Caco-2 (cell line): ENCODE results near the gene CAPN11. TPM values are rescaled to one million over a fixed set of nuclear protein-coding genes. Genes with fewer than 3 reads are reported as not detected.
A peak's percentile ranks its signal among the peaks of the same experiment; 100 is the strongest.

Experiments
- BruUV-seq: library from RNA; stranded (reverse); fragments of 400-500 nt; replicated peaks from 2 replicates; lab custom pipeline; 2021; lab: Mats Ljungman, UMichigan
- CTCF ChIA-PET: fragments of 300-600 bp; sonication (Branson Sonifier 250); formaldehyde crosslinking; loops from one replicate; lab custom pipeline; 2022; ENCODE audit warnings: antibody characterized with exemption; lab: Charles Lee
- POLR2A ChIA-PET: fragments of 300-600 bp; sonication (Branson Sonifier 250); formaldehyde crosslinking; loops from one replicate; lab custom pipeline; 2022; ENCODE audit warnings: antibody characterized with exemption; lab: Charles Lee
- DNase-seq, 2 experiments: peaks; one replicate each; pipeline versions ENCODE4 v3.0.0 to v3.0.0-alpha.2; 2020 to 2022
- H3K27me3 ChIP-seq: replicated peaks from 2 replicates; pipeline ENCODE4 v1.6.0; 2011; ENCODE audit warnings: low read length; ENCODE audit not compliant: control insufficient read depth, insufficient read depth
- H3K36me3 ChIP-seq: 2 replicates; pipeline ENCODE4 v1.5.1; 2011; ENCODE audit warnings: low read length; ENCODE audit not compliant: control insufficient read depth, insufficient read depth
- H3K4me1 ChIP-seq: fragments of 250-450 bp; sonication (Bioruptor Pico); 2 replicates; pipeline ENCODE4 v1.5.1; 2020; ENCODE audit warnings: mild to moderate bottlenecking
- H3K4me3 ChIP-seq: 2 replicates; pipeline ENCODE4 v1.5.1; 2011; ENCODE audit warnings: low read depth, mild to moderate bottlenecking, control low read depth, low read length
- H3K9me3 ChIP-seq: fragments of 250-450 bp; sonication (Bioruptor Pico); 2 replicates; pipeline ENCODE4 v1.5.1; 2020; ENCODE audit warnings: mild to moderate bottlenecking, moderate library complexity
- H3K27ac Mint-ChIP-seq: one replicate; pipeline ENCODE4 v1.8.0; 2022; ENCODE audit warnings: mixed read lengths; ENCODE audit not compliant: unreplicated experiment
- H3K27me3 Mint-ChIP-seq: one replicate; pipeline ENCODE4 v1.8.0; 2022; ENCODE audit warnings: mixed read lengths; ENCODE audit not compliant: insufficient read depth, unreplicated experiment
- H3K36me3 Mint-ChIP-seq: one replicate; pipeline ENCODE4 v1.8.0; 2022; ENCODE audit warnings: mild to moderate bottlenecking, mixed read lengths; ENCODE audit not compliant: insufficient read depth, unreplicated experiment
- H3K4me1 Mint-ChIP-seq: one replicate; pipeline ENCODE4 v1.8.0; 2022; ENCODE audit warnings: low read depth, mixed read lengths; ENCODE audit not compliant: unreplicated experiment
- H3K4me3 Mint-ChIP-seq: one replicate; pipeline ENCODE4 v1.8.0; 2022; ENCODE audit warnings: mild to moderate bottlenecking, moderate library complexity, mixed read lengths; ENCODE audit not compliant: unreplicated experiment
- H3K9me3 Mint-ChIP-seq: one replicate; pipeline ENCODE4 v1.8.0; 2022; ENCODE audit warnings: mixed read lengths; ENCODE audit not compliant: unreplicated experiment
- CTCF ChIP-seq, 2 experiments: fragments of 200-600 bp in 1 of 2; IDR thresholded peaks; 1 replicate in 1 of 2; 2 replicates in 1 of 2; pipeline versions ENCODE4 v1.5.1 to v1.8.0; 2011 to 2022; ENCODE audit warnings: antibody characterized with exemption in 1 of 2, control low read depth in 1 of 2, inconsistent platforms in 1 of 2, low read depth in 1 of 2, low read length in 1 of 2, mild to moderate bottlenecking in 1 of 2, moderate library complexity in 1 of 2; ENCODE audit not compliant: insufficient read depth in 1 of 2, severe bottlenecking in 1 of 2, unreplicated experiment in 1 of 2
- intact Hi-C: fragments of 100-400 bp; cut with micrococcal nuclease; formaldehyde crosslinking; loops from one replicate; pipeline ENCODE4 v1.10.0; 2022; ENCODE audit not compliant: unreplicated experiment
- total RNA-seq: library from RNA; stranded (reverse); gene quantifications from 2 replicates; pipeline ENCODE4 v1.2.3, GENCODE V29; 2022

Gene CAPN11
- total RNA-seq, 1 experiment from 2014 or later, result not detected

GRCh38 chr6:44221291-44221960 lies 62.8 kb downstream of the CAPN11 start:
- no peaks in the 10 kb centered on the region for H3K9me3 Mint-ChIP-seq
- Histone ChIP-seq H3K4me1 (peaks cover 45% of the 10 kb centered on the region), H3K9me3 (no peaks in the 10 kb centered on the region), H3K36me3 (no peaks in the 10 kb centered on the region), H3K27me3 (no peaks in the 10 kb centered on the region), H3K4me3 (no peak overlapping the region)
- no peaks in the 10 kb centered on the region for H3K27me3 Mint-ChIP-seq
- H3K27ac Mint-ChIP-seq, result no peak overlapping the region
- peaks cover 15% of the 10 kb centered on the region for H3K4me1 Mint-ChIP-seq
- peak; percentile 59 to 83 for TF ChIP-seq CTCF (IDR thresholded peaks at IDR 0.05; ENCODE audit: insufficient read depth in 1 of 2, low read depth in 1 of 2, low read length in 1 of 2, severe bottlenecking in 1 of 2, unreplicated experiment in 1 of 2)
- ChIA-PET POLR2A (interaction anchor here (0.6 to 0.7 kb wide), 2 partner anchors 53 to 109 kb away, joined by 3 read pairs; no protein-coding TSS in a partner anchor), CTCF (interaction anchor here (0.6 to 1.6 kb wide), 7 partner anchors 8 to 584 kb away, joined by 3 to 13 read pairs (median 5); no protein-coding TSS in a partner anchor)
- BruUV-seq, result no TSS peak
- H3K4me3 Mint-ChIP-seq, result peak overlapping the region; percentile 89
- H3K36me3 Mint-ChIP-seq, result peaks cover 12% of the 10 kb centered on the region
- intact Hi-C loops, result loop anchor here (1.0 kb wide), 1 partner anchor 13 kb away; no protein-coding TSS in a partner anchor
- peak; percentile 74 to 79 for DNase-seq

DNA sequence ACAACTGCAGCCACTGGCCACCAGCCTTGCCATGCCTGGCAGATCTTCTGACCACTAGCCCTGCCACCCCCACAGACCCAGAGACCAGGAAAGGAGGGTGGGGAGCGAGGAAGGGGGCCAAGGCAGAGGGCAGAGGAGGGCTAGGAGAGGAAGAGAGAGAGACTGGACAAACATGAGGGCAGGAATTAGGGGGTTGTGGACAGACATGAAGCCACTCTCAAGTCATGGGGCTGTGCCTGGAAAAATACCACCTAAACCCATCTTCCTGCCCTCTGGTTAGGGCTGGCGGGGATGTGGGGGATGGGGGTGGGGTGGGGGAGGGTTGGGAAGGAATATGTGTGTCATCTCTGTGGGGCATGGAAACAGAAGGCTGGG lies 63.3 kb downstream of the CAPN11 start:
- Mint-ChIP-seq H3K4me3 (peak overlapping the region; percentile 89), H3K4me1 (peaks cover 9% of the 10 kb centered on the region), H3K27me3 (no peaks in the 10 kb centered on the region), H3K36me3 (peaks cover 12% of the 10 kb centered on the region), H3K27ac (no peak overlapping the region), H3K9me3 (no peaks in the 10 kb centered on the region)
- DNase-seq, result no peak
- no peaks in the 10 kb centered on the region for H3K27me3 ChIP-seq
- no peak for TF ChIP-seq CTCF (IDR thresholded peaks at IDR 0.05; ENCODE audit: insufficient read depth in 1 of 2, low read depth in 1 of 2, low read length in 1 of 2, severe bottlenecking in 1 of 2, unreplicated experiment in 1 of 2)
- no peaks in the 10 kb centered on the region for H3K9me3 ChIP-seq
- POLR2A ChIA-PET, result interaction anchor here (0.6 to 0.7 kb wide), 2 partner anchors 53 to 110 kb away, joined by 3 read pairs; no protein-coding TSS in a partner anchor
- CTCF ChIA-PET, result interaction anchor here (0.6 to 1.6 kb wide), 5 partner anchors 9 to 584 kb away, joined by 3 to 13 read pairs (median 5); no protein-coding TSS in a partner anchor
- peaks cover 47% of the 10 kb centered on the region for H3K4me1 ChIP-seq
- H3K4me3 ChIP-seq, result no peak overlapping the region
- no peaks in the 10 kb centered on the region for H3K36me3 ChIP-seq
- no TSS peak for BruUV-seq
- intact Hi-C loops, result loop anchor here (1.0 kb wide), 1 partner anchor 12 kb away; no protein-coding TSS in a partner anchor

- H3K4me3 Mint-ChIP-seq, result peak overlapping the region; percentile 89
- intact Hi-C loops, result loop anchor here (1.0 kb wide), 1 partner anchor 50 kb away; no protein-coding TSS in a partner anchor
- H3K27ac Mint-ChIP-seq, result peak overlapping the region; percentile 44
- H3K9me3 Mint-ChIP-seq, result no peaks in the 10 kb centered on the region
- no peak for DNase-seq
- H3K27me3 Mint-ChIP-seq, result no peaks in the 10 kb centered on the region
- H3K36me3 Mint-ChIP-seq, result peaks cover 12% of the 10 kb centered on the region
- BruUV-seq, result no TSS peak
- H3K4me1 Mint-ChIP-seq, result peaks cover 7% of the 10 kb centered on the region
- Histone ChIP-seq H3K4me1 (peaks cover 50% of the 10 kb centered on the region), H3K4me3 (peak overlapping the region; percentile 59), H3K36me3 (no peaks in the 10 kb centered on the region), H3K9me3 (no peaks in the 10 kb centered on the region), H3K27me3 (no peaks in the 10 kb centered on the region)
- no peak for TF ChIP-seq CTCF (IDR thresholded peaks at IDR 0.05; ENCODE audit: insufficient read depth in 1 of 2, low read depth in 1 of 2, low read length in 1 of 2, severe bottlenecking in 1 of 2, unreplicated experiment in 1 of 2)
- ChIA-PET POLR2A (interaction anchor here (0.5 to 2.3 kb wide), 5 partner anchors 15 to 420 kb away, joined by 3 to 13 read pairs (median 5); partner anchors contain the start of genes HSP90AB1, MRPL14, SLC35B2 and TMEM63B), CTCF (interaction anchor here (0.7 to 4.0 kb wide), 7 partner anchors 12 to 126 kb away, joined by 3 to 25 read pairs (median 4); no protein-coding TSS in a partner anchor)
Measured at GRCh38 chr6:44222486-44223318, 64.1 kb downstream of the CAPN11 start.
